ES-I3 (cell line): ENCODE data around the gene KBTBD3.
"Not testable (repeated sequence)": the region's sequence is repeated elsewhere in the genome, so short reads cannot be mapped to it uniquely, and the experiment has no call there.

ENCODE experiments used
- H3K36me3 ChIP-seq: 2 replicates; pipeline ENCODE4 v1.6.1; 2013; ENCODE audit warnings: mild to moderate bottlenecking, low read length, control low read depth, moderate library complexity; ENCODE audit not compliant: insufficient read depth
- H3K4me1 ChIP-seq: 2 replicates; pipeline ENCODE4 v1.6.1; 2013; ENCODE audit warnings: mild to moderate bottlenecking, control low read depth, low read length; ENCODE audit not compliant: insufficient read depth
- H3K9ac ChIP-seq: 2 replicates; pipeline ENCODE4 v1.6.1; 2013; ENCODE audit warnings: low read depth, mild to moderate bottlenecking, low read length, moderate library complexity
- H3K9me3 ChIP-seq: 2 replicates; pipeline ENCODE4 v1.6.1; 2013; ENCODE audit warnings: mild to moderate bottlenecking, low read length, moderate library complexity; ENCODE audit not compliant: control insufficient read depth, insufficient read depth

Gene KBTBD3

DNA sequence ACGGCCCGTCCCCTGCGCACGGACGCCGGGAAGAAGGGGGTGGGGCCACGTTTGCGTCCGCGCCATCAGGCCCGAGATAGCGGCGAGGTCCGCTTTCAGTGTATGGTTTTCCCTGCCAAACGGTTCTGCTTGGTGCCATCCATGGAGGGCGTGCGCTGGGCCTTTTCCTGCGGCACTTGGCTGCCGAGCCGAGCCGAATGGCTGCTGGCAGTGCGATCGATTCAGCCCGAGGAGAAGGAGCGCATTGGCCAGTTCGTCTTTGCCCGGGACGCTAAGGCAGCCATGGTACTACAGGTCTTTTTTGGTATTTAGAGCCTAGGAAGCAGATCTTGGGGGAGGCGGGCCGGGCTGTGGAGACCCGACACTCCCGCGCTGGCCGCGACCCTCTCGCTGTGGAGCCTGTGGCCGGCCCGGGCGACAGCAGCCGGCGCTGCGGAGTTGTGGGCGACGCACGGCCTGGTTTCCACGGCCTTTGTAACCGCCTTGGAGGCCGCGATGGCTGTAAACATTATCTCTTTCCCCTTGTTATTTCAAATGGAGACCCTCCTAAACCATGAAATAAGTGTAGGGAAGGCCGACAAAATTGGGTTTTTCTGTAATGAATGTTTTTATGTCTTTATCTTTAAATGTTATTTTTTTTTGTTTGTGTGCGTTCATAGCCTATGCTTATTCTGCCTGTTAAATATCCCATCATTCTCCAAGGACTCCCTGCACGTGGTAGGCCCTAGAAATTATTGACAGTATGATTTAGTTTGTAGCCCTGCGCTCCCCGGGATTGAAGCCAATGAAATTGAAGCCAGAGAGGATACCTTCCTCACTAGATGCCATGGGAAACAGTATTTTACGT is 685 bp upstream of the KBTBD3 start, which contains the start of gene AASDHPPT:
TSS of gene AASDHPPT (plus strand) at position 54 of the 847 bp plus-strand sequence. CDS start at position 103, 49 bp downstream.
- Histone ChIP-seq H3K9me3 (no peaks in the 10 kb centered on the region), H3K36me3 (peaks cover 11% of the 10 kb centered on the region; the same call in 1 of the 2 replicates), H3K9ac (peak within 1 kb of the TSS; percentile 99), H3K4me1 (peaks cover 5% of the 10 kb centered on the region; the same call in 1 of the 2 replicates)

DNA sequence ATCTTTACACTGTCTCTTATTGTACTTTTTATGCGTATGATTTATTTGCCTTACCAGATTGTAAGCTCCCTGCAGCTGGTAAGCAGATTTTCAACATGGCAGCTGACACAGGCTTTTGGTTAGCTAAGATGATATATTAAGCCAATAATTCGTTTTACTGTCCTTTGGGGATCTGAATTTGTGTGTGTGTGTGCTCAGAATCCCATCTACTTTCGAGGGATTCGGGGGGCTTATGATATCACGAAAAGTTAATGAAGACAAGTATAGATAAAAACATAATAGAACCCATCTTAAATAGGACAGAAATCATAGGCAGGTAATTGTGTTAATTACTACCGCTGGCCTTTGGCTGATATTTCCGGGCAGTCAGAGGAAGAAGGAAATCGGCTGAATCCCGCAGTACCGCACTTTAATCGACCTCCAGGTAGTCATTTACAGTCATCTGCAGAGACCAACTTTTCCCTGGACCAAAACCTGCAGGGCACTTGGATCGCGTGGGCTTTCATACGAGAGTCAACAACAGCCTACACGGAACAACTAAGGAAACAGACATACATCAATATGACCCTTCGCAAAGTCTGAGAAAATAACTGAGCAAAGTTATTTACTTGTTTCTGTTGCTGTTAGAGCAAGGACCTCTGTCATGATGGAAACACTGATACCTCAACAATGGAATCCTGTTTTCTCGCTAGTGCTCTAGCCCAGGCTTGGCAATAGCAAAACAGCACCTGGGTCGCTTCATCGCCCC is 802 bp downstream of the KBTBD3 start:
- no peaks in the 10 kb centered on the region for H3K9me3 ChIP-seq
- H3K4me1 ChIP-seq = peaks cover 5% of the 10 kb centered on the region; the same call in 1 of the 2 replicates
- H3K9ac ChIP-seq = peak overlapping the region; percentile 88
- H3K36me3 ChIP-seq = peaks cover 10% of the 10 kb centered on the region; the same call in 1 of the 2 replicates

DNA sequence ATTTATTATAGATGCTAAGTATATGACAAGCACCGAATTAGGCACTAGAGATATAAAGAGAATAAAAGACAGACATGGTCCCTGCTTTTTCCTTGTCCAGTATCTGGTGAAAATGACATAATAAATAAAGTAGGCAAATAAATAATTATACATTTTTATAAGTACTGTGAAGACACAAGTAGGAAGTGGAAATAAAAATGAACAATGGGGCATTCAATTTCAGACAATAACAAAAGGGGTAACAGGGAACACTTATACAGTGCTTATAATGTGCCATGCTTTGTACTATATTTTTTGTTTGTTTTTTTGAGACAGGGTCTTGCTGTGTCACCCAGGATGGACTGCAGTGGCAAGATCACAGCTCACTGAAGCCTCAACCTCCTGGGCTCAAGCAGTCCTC is 4.3 kb downstream of the KBTBD3 start:
- Histone ChIP-seq H3K4me1 (no peaks in the 10 kb centered on the region; the same call in 1 of the 2 replicates), H3K9ac (no peak overlapping the region), H3K36me3 (no peaks in the 10 kb centered on the region), H3K9me3 (no peaks in the 10 kb centered on the region)

DNA sequence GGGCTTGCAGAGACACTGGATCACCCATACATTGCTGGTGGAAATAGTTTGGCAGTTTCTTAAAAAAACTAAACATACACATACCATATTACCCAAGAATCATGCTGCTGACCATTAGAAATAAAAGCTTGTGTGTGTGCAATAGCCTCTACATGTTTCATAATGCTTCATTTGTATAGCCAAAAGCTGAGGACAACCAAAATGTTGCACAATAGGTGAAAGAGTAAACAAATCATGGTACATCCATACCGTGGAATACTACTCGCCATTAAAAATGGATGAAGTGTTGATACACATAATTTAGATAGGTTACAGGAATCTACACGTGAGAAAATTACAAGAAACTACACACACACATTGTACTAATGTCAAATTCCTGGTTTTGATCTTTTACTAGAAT is 6.5 kb downstream of the KBTBD3 start:
- H3K9ac ChIP-seq = no peak overlapping the region
- H3K36me3 ChIP-seq = no peaks in the 10 kb centered on the region
- H3K9me3 ChIP-seq = no peaks in the 10 kb centered on the region
- H3K4me1 ChIP-seq = no peaks in the 10 kb centered on the region; the same call in 1 of the 2 replicates

DNA sequence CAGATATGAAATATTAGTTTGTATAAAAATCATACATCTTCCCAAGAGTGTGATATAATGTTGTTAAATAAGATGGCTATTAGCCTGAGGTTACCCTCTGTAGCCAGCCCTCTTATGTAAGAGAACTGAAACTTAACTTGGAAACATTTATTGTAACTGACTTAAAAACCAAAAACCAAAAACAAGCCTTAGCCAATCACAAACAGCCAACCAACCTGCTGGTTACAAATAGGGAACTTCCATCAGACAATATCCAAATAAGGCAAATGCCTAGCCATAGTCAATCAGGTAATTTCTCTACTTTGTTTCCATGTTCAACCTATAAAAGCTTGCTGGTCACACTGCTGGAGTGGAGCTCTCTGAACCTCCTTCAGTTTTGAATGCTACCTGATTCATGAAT is 14.1 kb downstream of the KBTBD3 start:
- H3K9ac ChIP-seq = no peak overlapping the region
- H3K4me1 ChIP-seq = no peaks in the 10 kb centered on the region; the same call in 1 of the 2 replicates
- no peaks in the 10 kb centered on the region for H3K9me3 ChIP-seq
- no peaks in the 10 kb centered on the region for H3K36me3 ChIP-seq

DNA sequence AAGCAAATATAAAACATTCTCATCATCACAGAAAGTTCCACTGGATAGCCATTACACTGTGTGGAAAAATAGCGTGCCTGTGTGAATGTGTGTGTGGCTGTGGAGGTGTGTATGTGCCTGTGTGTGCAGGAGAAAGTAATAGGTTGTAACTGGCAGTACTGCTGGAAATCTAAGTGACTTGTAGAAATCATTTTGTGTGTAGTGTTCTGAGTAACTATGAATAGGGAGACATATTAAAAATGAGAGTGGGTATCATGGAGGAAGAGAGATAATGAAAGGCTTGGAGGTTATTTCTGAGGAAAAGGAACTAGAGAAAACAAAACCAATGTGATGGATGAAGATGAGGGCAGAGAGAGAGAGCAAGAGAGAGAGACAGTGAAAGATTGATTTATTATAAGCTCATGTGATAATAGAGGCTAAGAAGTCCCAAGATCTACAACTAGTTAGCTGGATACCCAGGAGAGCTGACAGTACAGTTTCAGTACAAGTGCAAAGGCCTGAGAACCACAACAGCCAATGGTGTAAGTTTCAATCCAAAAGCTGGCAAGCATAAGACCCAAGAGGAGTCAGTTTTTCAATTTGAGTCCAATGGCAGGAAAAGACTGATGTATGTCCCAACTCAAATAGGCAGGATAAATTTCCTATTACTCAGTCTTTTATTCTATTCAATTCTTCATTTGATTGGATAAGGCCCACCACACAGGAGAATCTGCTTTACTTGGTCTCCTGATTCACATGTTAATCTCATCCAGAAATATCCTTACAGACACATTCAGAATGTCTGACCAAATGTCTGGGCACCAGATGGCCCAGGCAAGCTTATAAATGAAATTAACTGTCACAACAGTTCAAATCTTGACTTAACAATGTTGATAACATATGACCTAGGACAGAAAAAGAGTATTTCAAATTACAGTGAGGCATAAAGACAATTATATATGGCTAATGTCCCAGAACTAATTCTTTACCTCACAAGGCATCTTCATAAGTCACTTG is 14.9 kb downstream of the KBTBD3 start:
- Histone ChIP-seq H3K4me1 (no peaks in the 10 kb centered on the region; the same call in 1 of the 2 replicates), H3K9me3 (no peaks in the 10 kb centered on the region), H3K36me3 (no peaks in the 10 kb centered on the region), H3K9ac (no peak overlapping the region)

DNA sequence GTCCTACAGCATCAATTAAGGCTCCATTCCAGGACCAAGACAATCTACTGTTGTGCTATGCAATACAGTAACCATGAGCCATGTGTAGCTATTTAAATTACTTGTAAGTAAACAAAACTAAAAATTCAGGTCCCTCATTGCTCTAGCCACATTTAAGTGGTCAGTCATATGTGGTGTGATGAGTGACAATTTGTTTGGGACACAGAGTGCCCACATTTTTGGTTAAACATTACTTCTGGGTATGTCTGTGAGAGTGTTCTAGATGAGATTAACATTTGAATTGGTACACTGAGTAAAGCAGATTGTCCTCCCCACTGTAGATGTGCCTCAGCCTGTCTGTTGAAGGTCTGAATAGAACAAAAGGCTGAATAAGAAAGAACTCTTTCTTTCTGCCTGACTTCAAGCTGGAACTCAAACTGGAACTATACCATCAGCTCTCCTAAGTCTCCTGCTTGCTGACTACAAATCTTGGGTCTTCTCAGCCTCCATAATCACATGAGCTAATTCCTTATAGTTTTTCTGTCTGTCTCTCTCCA is 15.8 kb downstream of the KBTBD3 start:
- no peaks in the 10 kb centered on the region for H3K36me3 ChIP-seq

DNA sequence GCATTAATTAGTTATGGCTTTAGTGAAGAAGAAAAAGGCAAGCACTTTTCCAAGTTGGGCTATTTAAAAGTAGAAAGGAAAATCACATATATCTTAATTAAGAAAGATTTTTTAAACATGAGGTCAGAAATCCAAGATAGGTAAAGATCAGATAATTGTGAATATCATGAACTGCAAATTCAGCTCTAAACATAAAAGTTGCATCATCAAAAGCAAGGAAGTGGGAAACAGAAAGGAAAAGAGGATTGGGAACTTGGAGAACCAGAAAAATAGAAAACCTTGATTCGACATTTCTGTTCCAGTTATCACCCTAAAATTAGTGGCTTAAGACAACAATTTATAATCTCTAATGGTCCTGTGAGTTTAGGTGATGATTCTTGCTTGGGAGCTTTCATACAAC is 17.5 kb downstream of the KBTBD3 start:
- Histone ChIP-seq H3K36me3 (no peaks in the 10 kb centered on the region), H3K9ac (no peak overlapping the region), H3K4me1 (no peaks in the 10 kb centered on the region; the same call in 1 of the 2 replicates), H3K9me3 (no peaks in the 10 kb centered on the region)

More for the DNA sequence above, 15.8 kb downstream of the KBTBD3 start:
- Histone ChIP-seq H3K9me3 (no peaks in the 10 kb centered on the region), H3K4me1 (no peaks in the 10 kb centered on the region; the same call in 1 of the 2 replicates), H3K9ac (no peak overlapping the region)

DNA sequence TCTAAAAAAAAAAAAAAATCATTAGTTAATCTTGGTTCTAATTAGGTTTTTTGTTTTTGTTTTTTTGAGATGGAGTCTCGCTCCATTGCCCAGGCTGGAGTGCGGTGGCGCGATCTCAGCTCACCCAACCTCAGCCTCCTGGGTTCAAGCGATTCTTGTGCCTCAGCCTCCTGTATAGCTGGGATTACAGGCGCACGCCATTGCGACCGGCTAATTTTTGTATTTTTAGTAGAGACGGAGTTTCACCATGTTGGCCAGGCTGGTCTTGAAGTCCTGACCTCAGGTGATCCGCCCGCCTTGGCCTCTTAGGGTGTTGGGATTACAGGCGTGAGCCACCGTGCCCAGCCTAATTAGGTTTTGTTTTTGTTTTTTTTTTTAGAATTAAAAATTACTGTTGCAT is 18.8 kb downstream of the KBTBD3 start:
- H3K9ac ChIP-seq, H3K9me3 ChIP-seq, H3K36me3 ChIP-seq, H3K4me1 ChIP-seq: not testable (repeated sequence)

DNA sequence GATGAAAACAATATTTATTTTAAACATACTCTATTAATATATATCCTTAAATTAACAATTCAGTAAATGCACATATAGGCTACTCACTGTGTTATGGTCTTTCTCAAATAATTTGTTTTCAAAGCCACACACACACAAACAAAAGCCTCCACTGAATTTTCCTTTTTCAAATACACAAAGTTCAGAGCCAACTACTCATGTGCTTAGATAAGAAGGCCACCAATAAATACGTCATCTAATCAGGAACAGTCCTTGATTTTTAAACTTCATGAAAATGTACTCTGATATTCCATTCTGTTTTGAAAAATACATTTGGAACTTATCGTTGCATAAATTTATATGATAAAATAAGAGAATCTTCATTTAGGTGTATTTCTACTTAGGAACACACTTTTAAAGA is 26.0 kb downstream of the KBTBD3 start:
- no peak overlapping the region for H3K9ac ChIP-seq
- H3K9me3 ChIP-seq = no peaks in the 10 kb centered on the region
- H3K4me1 ChIP-seq = no peaks in the 10 kb centered on the region
- H3K36me3 ChIP-seq = no peaks in the 10 kb centered on the region

DNA sequence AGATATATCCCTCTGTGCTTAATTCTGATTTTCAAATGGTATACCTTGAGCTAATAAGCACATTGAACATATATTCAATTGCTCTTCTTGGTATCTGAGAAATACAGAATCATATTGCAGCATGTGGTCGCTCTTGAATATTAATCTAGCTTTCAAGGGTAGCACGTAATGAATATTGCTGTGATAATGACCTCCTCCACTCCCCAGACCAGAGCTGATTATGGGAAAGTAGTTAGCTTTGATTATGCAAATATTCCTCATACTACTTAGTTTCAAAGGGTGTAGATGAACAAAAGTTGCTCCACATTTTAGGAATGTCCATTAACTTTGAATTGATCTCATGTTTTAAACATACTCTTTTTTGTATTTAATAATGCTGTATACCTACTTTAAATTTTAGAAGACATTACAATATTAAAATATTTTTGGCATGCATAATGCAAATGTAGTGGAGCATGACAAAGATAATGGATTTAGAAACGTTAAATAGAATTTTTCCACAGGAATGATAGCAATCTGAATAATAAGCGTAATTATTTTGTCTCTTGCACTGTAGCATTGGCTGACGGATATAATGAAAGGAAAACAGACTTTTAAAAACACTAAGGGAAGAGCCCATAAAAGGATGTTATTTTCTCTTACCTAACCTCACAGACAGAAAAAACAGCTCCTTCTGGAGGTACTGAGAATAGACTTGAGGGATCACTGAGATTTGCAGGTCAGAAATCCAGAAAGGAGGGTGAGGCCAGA is 27.2 kb downstream of the KBTBD3 start:
- Histone ChIP-seq H3K9ac (no peak overlapping the region), H3K36me3 (no peaks in the 10 kb centered on the region), H3K9me3 (no peaks in the 10 kb centered on the region), H3K4me1 (no peaks in the 10 kb centered on the region)

DNA sequence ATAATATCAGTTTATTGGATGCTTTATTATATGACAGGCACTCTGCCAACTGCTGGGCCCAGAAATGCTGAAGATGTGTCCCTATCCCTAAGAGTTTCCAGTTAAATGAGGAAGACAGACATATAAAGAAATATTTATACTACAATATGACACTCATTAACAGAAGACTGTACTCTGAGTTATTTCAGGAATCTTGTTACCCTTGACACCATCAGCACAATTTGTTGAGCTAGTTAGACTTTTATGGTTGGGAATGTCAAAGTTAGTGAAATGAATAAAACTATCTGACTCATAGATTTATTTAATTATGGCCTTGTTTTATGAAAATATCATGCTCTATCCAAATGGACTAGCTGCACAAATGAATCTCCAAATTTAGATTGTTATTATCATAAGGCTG is 29.5 kb downstream of the KBTBD3 start:
- Histone ChIP-seq H3K9me3 (no peaks in the 10 kb centered on the region), H3K36me3 (no peaks in the 10 kb centered on the region), H3K4me1 (no peaks in the 10 kb centered on the region), H3K9ac (no peak overlapping the region)

DNA sequence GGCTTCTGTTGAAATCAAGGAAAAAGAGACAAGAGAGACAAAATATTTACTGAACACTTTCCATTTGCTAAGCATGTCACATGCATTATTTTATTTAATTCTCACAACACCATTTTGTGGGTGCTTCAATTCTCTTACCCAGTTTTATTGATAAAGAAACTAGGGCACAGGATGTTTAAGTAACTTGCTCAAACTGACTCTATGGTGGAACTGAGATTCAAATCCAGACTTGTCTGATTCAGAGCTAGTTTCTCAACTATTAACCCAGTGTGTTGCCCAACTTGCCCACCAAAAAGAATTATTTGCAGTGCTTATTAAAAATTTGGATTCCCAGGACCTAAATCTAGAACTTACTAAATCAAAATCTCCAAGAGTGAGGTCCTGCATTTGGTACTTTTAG is 33.6 kb downstream of the KBTBD3 start:
- Histone ChIP-seq H3K36me3 (no peaks in the 10 kb centered on the region), H3K4me1 (no peaks in the 10 kb centered on the region), H3K9ac (no peak overlapping the region), H3K9me3 (no peaks in the 10 kb centered on the region)
